ENCODE results near the gene MYOCD.

The MYOCD gene

GRCh38 chr17:12768255-12768654 is 102.6 kb downstream of the MYOCD start:
- DNase-seq, result no peak

GRCh38 chr17:12769981-12770380 is 104.3 kb downstream of the MYOCD start:
- DNase-seq, result no peak

GRCh38 chr17:12773153-12773552 is 107.5 kb downstream of the MYOCD start:
- DNase-seq, result no peak

- DNase-seq, result no peak
These were observed 123.4 kb downstream of the MYOCD start for GRCh38 chr17:12789075-12789480.

- peak; percentile 4 for DNase-seq
These were observed 124.0 kb downstream of the MYOCD start, which contains the start of gene ARHGAP44 for GRCh38 chr17:12789481-12790248. TSS of gene ARHGAP44 (plus strand) at chr17:12789498. CDS start at chr17:12789839, 341 bp downstream.

GRCh38 chr17:12790249-12791106 is 124.8 kb downstream of the MYOCD start:
- DNase-seq, result no peak

- no peak for DNase-seq
These were observed 129.3 kb downstream of the MYOCD start for GRCh38 chr17:12794919-12795532.

- DNase-seq, result no peak
These were observed 135.2 kb downstream of the MYOCD start for GRCh38 chr17:12800855-12801365.

GRCh38 chr17:12806630-12807029 is 140.9 kb downstream of the MYOCD start:
- DNase-seq, result no peak

- no peak for DNase-seq
These were observed 143.0 kb downstream of the MYOCD start for GRCh38 chr17:12808723-12809122.

- DNase-seq, result no peak
These were observed 147.2 kb downstream of the MYOCD start for GRCh38 chr17:12812877-12813276.

GRCh38 chr17:12813664-12814063 is 148.0 kb downstream of the MYOCD start:
- no peak for DNase-seq

- DNase-seq, result no peak
These were observed 149.0 kb downstream of the MYOCD start for GRCh38 chr17:12814718-12815117.

- DNase-seq, result no peak
These were observed 150.0 kb downstream of the MYOCD start for GRCh38 chr17:12815642-12816141.

Measured in hematopoietic multipotent progenitor cell treated with erythropoietin and hydrocortisone succinate and interleukin-3 and kit ligand, for 8 days (in vitro differentiated cells).